ENCODE measurements around the gene PNPLA6. TPM values are rescaled to one million over a fixed set of nuclear protein-coding genes. Genes with fewer than 3 reads are reported as not detected.
A peak's percentile ranks its signal among the peaks of the same experiment; 100 is the strongest.

The PNPLA6 gene
- total and polyA plus RNA-seq, 2 of the 13 experiments (the other 11 are each of a cell fraction or from before 2014, with no cell fraction given): 24.9 to 28.2 TPM

DNA sequence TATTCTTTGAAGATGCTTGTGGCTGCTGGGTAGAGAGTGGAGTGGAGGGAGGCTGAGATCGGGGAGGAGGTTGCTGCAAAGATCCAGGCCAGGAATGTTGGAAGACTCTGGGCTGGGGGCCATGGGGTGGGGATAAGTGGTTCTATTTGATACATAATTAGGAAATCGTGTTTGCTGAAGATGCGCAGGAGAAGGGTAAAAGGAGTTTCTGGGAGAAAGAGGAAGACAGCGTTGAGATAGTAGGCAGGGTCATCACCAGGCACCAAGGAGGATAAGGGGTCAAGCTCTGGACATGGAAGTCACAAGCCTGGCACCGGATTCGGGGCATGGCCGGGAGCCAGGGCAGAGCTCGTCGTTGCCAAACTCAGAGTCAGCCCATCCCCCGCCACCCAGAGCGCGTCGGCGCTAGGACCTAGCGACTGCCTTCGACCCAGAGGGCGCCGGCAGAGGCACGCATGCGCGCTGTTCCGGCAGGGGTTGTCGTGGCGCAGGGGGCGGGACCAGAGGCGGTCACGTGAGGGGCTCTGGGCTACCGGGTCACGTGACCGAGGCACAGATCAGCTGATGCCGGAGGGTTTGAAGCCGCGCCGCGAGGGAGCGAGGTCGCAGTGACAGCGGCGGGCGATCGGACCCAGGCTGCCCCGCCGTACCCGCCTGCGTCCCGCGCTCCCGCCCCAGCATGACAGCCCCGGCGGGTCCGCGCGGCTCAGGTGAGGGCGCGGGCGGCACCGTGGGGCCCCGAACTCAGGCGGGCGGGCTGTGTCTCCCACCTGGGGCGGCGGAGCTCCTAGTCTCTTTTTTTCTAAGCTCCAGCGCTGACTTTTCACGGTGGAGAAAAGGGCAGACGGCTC lies 13.2 kb upstream of the PNPLA6 start, which contains the start of gene MCOLN1 (continued):
- TF ChIP-seq ZNF282 (IDR thresholded peaks at IDR 0.05; ENCODE audit: partially characterized antibody): no peak
- no peak for TF ChIP-seq SOX6 (IDR thresholded peaks at IDR 0.05)
- TF ChIP-seq SOX6 (CRISPR knock-in tag; IDR thresholded peaks at IDR 0.05): peak; percentile 73
- TF ChIP-seq HDAC2 (CRISPR knock-in tag; IDR thresholded peaks at IDR 0.05): peak; percentile 98
- TF ChIP-seq HNF1A (IDR thresholded peaks at IDR 0.05; ENCODE audit: low read depth): no peak
- TF ChIP-seq HNF1A (CRISPR knock-in tag; IDR thresholded peaks at IDR 0.05; ENCODE audit: borderline replicate concordance): peak; percentile 88
- no peak for TF ChIP-seq ZNF326 (CRISPR knock-in tag; IDR thresholded peaks at IDR 0.05; ENCODE audit: borderline replicate concordance)
- peak; percentile 98 for TF ChIP-seq SPEN (CRISPR knock-in tag; IDR thresholded peaks at IDR 0.05; ENCODE audit: low read depth)
- TF ChIP-seq PRDM15 (CRISPR knock-in tag; IDR thresholded peaks at IDR 0.05): peak; percentile 69; the same call in 1 of the 2 replicates
- TF ChIP-seq TGIF2 (CRISPR knock-in tag; IDR thresholded peaks at IDR 0.05): peak; percentile 98
- TF ChIP-seq ZBTB38 (CRISPR knock-in tag; IDR thresholded peaks at IDR 0.05): peak; percentile 89
- TF ChIP-seq PCBP1 (IDR thresholded peaks at IDR 0.05; ENCODE audit: borderline replicate concordance, low read depth, low read length): 0 out of 2 replicates have a peak, but pooled peaks have one; percentile 70
- no peak; the same call in 1 of the 2 replicates for TF ChIP-seq ZNF225 (CRISPR knock-in tag; IDR thresholded peaks at IDR 0.05)
- TF ChIP-seq ZNF766 (CRISPR knock-in tag; IDR thresholded peaks at IDR 0.05; ENCODE audit: borderline replicate concordance): no peak; the same call in 1 of the 2 replicates
- peak; percentile 88 for TF ChIP-seq DRAP1 (CRISPR knock-in tag; IDR thresholded peaks at IDR 0.05)
- TF ChIP-seq CREM (IDR thresholded peaks at IDR 0.05): peak; percentile 37
- TF ChIP-seq CREM (CRISPR knock-in tag; IDR thresholded peaks at IDR 0.05): no peak
- TF ChIP-seq ZC3H13 (CRISPR knock-in tag; IDR thresholded peaks at IDR 0.05): peak; percentile 96
- no peak for TF ChIP-seq SMARCE1 (IDR thresholded peaks at IDR 0.05; ENCODE audit: borderline replicate concordance)
- 0 out of 2 replicates have a peak, but pooled peaks have one; percentile 64 for TF ChIP-seq ZNF343 (CRISPR knock-in tag; IDR thresholded peaks at IDR 0.05)
- peak; percentile 82; the same call in 1 of the 2 replicates for TF ChIP-seq ZNF317 (CRISPR knock-in tag; IDR thresholded peaks at IDR 0.05)
- TF ChIP-seq ZKSCAN5 (CRISPR knock-in tag; IDR thresholded peaks at IDR 0.05): no peak
- no peak for TF ChIP-seq CBX2 (IDR thresholded peaks at IDR 0.05; ENCODE audit: low read depth, low read length)
- no peak for TF ChIP-seq CBX2 (CRISPR knock-in tag; IDR thresholded peaks at IDR 0.05; ENCODE audit: low read depth)

Data from HepG2 (cell line).